Measurements from ENCODE around the gene ORC3.
A peak's percentile ranks its signal among the peaks of the same experiment; 100 is the strongest.
"Not testable (repeated sequence)": the region's sequence is repeated elsewhere in the genome, so short reads cannot be mapped to it uniquely, and the experiment has no call there.

The ORC3 gene

GRCh38 chr6:87608802-87609201, 18.9 kb downstream of the ORC3 start:
- CTCF ChIA-PET, result no interaction called here
- POLR2A ChIA-PET, result no interaction called here
- no peak for DNase-seq (ENCODE audit: low read depth, low spot score)
- no peak overlapping the region for H3K4me3 ChIP-seq (ENCODE audit: low read depth, low read length)
- TF ChIP-seq CTCF (IDR thresholded peaks at IDR 0.05; ENCODE audit: insufficient read depth, low read length, missing control alignments), result no peak

GRCh38 chr6:87613018-87613417, 23.1 kb downstream of the ORC3 start:
- CTCF ChIA-PET; POLR2A ChIA-PET; DNase-seq (ENCODE audit: low read depth, low spot score); H3K4me3 ChIP-seq (ENCODE audit: low read depth, low read length): not testable (repeated sequence)

GRCh38 chr6:87617405-87617804, 27.5 kb downstream of the ORC3 start:
- TF ChIP-seq CTCF (IDR thresholded peaks at IDR 0.05; ENCODE audit: insufficient read depth, low read length, missing control alignments), result no peak
- ChIA-PET POLR2A (no interaction called here), CTCF (no interaction called here)
- no peak for DNase-seq (ENCODE audit: low read depth, low spot score)
- no peak overlapping the region for H3K4me3 ChIP-seq (ENCODE audit: low read depth, low read length)

- CTCF ChIA-PET, result no interaction called here
- no peak for TF ChIP-seq CTCF (IDR thresholded peaks at IDR 0.05; ENCODE audit: insufficient read depth, low read length, missing control alignments)
- POLR2A ChIA-PET, result no interaction called here
- DNase-seq (ENCODE audit: low read depth, low spot score), result no peak
- no peak overlapping the region for H3K4me3 ChIP-seq (ENCODE audit: low read depth, low read length)
Observed at GRCh38 chr6:87618531-87618930, 28.6 kb downstream of the ORC3 start.

- ChIA-PET POLR2A (no interaction called here), CTCF (no interaction called here)
Observed at GRCh38 chr6:87623248-87623647, 33.3 kb downstream of the ORC3 start.

GRCh38 chr6:87628424-87628823, 38.5 kb downstream of the ORC3 start:
- H3K4me3 ChIP-seq (ENCODE audit: low read depth, low read length), result no peak overlapping the region
- CTCF ChIA-PET, result no interaction called here
- no peak for DNase-seq (ENCODE audit: low read depth, low spot score)
- POLR2A ChIA-PET, result no interaction called here
- no peak for TF ChIP-seq CTCF (IDR thresholded peaks at IDR 0.05; ENCODE audit: insufficient read depth, low read length, missing control alignments)

More at GRCh38 chr6:87623248-87623647, 33.3 kb downstream of the ORC3 start:
- peak; percentile 23 for DNase-seq (ENCODE audit: low read depth, low spot score)
- no peak for TF ChIP-seq CTCF (IDR thresholded peaks at IDR 0.05; ENCODE audit: insufficient read depth, low read length, missing control alignments)
- H3K4me3 ChIP-seq (ENCODE audit: low read depth, low read length), result no peak overlapping the region

- no peak for TF ChIP-seq CTCF (IDR thresholded peaks at IDR 0.05; ENCODE audit: insufficient read depth, low read length, missing control alignments)
- peak; percentile 24 for DNase-seq (ENCODE audit: low read depth, low spot score)
- H3K4me3 ChIP-seq (ENCODE audit: low read depth, low read length), result no peak overlapping the region
- CTCF ChIA-PET, result no interaction called here
- POLR2A ChIA-PET, result no interaction called here
Observed at GRCh38 chr6:87628881-87629280, 38.9 kb downstream of the ORC3 start.
